CD4-positive, alpha-beta T cell treated with Interferon gamma for 1 hour (primary cell): ENCODE data around the gene KRT73.

Experiments
- DNase-seq: peaks from one replicate; pipeline ENCODE4 v3.0.0-alpha.2; 2020

The KRT73 gene

DNA sequence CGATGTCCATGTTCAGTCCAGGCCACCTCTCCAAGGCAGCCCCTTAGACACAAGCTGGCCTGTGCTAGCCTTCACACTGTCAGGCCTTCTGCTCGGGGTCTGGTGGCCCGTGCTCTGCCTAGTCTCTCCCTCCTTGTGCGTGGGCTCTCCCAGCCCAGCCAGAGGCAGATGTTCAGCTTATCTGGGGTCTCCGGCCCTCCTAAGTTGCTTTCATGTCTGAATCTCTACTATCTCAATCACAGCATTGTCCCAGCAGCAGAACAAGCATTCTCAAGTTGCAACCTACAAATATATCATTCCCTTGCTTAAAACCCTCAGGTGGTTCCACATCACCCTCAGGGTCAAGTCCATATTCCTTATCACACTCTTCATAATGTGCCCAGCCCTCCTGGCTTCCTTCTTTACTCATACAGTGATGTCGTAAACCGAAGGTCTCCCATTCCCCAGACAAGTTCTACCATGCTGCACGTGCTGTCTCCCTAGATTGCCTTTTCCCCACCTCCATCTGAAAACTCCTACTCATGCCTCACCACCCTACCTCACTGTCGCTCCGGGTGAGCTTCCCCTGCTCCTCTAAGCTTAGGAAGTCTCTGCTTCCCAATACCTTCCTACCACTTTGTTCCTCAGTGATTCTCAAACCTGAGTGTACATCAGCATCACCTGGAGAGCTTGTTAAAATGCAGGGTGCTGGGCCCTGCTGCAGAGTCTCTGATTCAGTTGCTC is 1.5 kb downstream of the KRT73 start:
- no peak for DNase-seq

DNA sequence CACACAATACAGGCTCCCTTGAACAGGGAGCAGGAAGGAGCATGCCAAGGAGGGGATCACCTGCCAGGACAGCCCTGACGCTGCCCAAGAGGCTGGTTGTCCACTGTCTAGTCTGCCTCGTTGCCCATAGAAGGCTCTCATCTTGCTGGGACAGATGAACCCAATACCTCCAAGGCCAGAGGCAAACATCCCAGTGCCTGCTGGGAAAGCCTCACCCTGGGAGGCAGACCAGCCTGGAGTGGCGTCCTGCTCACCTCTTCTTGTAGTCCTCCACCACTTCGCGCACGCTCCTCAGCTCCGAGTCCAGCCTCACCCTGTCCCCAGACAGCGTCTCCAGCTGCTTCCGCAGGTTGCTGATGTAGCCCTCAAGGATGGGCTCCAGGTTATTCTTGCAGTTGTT is 2.4 kb downstream of the KRT73 start:
- DNase-seq, result no peak

GRCh38 chr12:52615208-52615868 is 3.0 kb downstream of the KRT73 start:
- DNase-seq, result no peak

GRCh38 chr12:52614381-52615207 is 3.8 kb downstream of the KRT73 start:
- no peak for DNase-seq

DNA sequence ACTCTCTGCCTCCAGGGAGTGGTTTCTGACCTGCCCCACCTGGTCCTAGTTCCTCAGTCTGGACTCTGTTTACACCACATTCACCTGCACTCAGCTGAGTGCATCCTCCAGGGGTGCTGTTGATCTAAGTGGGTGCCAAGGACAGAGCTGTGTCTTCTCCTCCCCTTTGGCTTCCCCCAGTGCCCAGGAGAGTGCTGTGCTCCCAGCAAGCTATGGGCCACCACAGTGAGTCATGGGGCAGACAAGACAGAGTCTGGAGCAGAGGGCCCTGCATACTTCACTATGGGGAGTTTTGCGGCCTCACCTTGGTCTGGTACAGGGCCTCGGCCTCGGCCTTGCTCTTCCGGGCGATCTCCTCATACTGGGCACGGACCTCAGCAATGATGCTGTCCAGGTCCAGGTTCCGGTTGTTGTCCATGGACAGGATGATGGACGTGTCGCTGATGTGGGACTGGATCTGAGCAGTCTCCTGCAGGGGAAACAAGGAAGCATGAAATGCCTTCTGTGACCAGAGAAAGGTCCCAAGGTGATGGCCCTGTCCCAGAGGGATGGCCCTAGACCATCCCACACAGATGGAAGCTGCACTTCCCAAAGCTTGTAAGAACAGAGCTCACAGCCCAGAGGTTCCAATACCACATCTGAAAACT is 4.9 kb downstream of the KRT73 start:
- DNase-seq, result no peak

DNA sequence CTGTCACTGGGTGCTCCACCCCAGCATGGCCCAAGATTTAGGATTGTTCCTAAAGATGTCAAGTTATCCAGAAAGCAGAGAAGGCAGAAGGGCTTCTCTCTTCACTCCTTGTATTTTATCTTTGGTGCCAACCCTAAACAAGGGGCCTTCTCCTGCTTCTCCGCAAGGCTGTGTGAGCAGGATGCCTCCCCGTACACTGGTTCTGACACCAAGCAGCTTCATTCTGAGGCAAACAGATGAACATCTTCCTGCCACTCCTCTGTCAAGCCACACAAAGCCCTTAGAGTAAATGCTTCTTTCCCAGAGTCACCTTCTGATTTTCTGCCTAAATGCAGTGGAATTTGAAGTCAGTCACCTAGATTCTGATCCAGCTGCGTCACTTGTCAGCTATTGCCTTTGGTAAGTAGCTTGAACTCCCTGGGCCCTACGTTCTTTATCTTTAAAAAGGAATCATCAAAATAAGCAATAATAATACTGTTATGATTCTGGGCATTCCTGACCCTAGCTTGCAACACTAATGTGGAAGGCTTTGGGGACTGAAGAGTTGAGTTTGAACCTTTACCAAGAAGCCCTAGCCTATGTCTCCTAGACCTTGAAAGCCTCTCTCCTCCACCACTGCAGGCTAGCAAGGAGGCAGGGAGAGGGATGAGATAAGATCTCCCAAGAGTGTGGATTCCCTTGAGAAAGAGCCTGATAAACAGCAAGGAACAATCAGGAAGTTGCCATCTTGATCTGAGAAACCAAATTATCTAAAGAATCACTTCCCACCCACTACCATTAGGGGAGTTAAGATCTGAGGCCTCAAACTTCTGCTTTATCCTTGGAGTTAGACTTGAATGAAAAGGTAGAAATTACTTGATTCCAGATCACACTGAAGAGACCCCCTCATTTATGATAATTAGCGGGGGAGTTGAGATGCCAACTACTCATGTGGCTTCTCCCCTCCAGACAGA is 5.7 kb downstream of the KRT73 start:
- DNase-seq, result no peak

DNA sequence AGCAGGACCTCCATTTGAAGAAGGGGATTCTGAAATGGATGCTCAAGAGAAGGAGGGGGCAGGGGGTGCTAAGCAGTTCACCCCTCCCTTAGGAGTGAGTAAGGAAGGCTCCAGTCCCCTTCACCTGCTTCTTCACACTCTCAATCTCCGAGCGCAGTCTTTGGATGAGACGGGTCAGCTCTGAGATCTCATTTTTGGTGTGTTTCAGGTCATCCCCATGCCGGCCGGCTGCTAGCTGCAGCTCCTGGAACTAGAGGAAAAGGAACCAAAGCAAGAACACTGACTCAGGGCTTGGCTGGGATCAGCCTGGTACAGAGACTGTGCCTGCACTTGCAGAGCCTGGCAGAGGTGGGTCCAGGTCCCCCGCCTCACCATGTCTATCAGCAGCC is 7.3 kb downstream of the KRT73 start:
- no peak for DNase-seq

DNA sequence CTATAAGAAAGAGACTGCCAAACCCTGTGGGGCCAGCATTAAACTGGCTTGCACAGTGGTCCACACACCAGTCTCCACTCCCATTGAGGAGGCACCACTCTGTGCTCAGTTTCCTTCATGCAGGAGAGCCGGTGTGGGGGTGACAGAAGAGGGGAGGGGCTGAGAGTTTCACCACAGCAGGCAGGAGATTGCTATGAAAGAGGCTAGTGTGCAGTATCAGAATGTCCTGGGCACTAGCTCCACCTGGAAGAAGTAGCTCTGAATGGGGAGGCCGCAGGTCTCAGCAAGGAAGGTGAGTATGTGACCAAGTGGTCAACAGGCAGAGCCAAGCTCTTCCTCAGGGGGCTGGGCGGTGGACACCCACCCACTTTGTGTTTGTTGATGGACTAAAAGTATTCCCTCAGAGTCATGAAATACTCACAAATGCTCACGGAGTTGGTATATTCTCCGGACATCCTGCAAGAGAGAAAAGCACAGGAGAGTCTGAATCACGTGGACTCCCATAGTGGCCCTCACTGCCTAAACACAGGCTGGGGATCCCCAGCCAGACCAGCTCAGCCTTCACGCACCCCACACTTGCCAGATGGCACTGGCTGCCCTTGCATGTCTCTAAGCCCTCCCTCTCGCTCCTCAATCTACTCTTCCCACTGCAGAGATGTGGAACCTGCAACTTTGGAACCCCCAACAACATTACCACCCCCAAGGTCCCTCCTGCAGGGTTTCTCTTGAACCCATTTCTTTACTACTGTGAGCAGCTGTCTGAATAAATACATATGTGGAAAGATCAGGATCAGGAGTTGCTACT is 9.3 kb downstream of the KRT73 start:
- DNase-seq, result no peak

DNA sequence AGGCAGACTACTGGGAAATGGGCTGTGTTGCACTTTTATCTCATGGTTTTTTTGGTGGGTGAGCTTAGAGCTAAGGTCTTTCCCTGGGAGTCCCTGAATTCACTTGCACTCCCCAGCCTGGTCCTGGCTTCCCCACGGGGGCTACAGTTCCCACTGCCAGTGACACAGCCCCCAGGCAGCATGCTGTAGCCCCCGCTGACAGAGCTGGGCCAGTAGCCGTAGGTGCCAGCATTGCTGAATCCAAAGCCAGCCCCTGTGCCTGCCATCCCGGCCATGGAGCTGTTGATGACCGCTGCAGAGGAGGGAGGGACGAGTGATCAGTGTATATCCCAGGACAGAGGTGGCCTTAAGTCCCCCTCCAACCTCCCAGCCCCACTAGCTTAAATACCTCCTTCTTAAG is 10.2 kb downstream of the KRT73 start:
- no peak for DNase-seq

DNA sequence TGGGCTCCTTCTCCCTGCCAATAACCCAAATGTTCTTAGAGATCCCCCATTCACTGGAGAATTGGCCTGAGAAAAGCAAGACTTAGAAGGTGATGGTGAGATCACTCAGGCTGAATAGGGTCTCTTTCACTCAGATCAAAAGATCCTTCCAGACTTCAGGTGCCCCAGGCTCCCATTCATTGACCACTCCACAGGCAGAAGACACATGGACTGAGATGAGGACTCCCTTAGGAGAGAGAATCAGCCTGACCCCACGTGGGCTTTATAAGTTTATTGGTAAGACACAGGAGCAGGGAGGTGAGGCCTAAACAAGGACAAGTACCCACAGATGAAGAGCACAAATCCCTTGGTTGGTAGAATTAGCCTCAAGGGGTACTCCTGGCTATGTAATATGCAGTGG is 11.0 kb downstream of the KRT73 start:
- DNase-seq, result no peak

DNA sequence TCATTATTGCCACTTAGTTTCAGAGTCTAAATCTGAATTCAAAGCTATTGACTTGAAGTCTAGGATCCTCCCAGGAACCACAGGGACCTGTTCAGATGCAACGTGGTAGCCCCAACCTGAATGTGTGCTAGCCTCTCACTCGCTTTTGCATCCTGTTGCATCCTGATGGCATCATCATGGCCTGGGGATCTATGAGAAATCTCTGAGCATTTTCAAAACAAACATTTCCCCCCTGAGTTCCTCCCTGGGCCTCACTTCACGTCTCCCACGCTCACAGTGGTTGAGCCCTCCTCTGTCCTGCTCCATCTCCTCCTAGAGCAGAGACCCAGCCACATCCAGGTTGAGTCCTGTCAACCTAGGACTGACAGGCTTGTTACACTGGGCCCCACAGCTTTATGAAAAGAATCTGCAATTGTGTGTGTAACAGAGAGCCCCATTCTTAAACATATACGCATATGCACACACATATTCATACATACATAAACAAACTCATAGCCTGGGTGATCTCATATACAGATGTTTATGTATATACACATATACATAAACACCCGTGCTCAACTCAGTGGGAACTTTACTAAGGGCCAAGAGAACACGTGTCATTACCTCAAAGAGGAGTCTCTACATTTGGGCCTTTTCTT is 11.7 kb downstream of the KRT73 start:
- no peak for DNase-seq

DNA sequence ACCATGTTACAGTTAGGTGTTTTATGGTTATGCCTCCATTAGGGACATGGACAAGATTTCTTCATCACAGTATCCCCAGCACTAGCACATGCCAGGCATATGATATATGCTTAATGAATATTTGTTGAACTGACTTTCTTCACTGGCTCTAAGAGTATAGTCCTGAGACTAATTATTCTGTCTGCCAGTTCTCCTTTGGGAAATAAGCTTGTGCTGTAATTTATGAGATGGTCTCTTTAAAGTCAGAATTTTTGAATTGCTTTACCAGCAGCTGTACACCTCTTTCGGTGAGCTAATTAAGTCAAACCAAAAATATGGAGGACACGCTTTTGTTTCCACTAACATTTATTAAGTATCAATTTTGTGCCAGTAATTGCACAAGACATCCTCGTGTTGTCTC is 12.3 kb downstream of the KRT73 start:
- DNase-seq, result no peak

DNA sequence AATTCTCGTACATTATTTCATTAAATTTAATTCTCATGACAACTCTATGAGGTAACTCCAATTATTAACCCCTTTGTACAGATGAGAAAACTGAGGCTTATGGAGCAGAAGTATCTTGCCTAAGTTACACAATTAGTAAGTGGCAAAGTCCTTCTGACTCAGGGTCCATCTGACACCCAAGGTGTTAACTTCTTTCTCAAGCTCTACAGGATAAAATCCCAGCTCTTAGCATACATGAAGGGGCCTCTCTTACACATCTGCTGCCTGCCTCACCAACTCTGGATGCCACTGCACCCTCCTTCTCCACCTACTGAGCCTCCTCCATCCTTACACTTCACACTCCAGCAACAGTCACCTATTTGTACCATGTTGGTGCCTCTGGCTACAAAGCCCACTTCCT is 12.8 kb downstream of the KRT73 start:
- DNase-seq, result no peak

GRCh38 chr12:52604859-52605258 is 13.5 kb downstream of the KRT73 start:
- DNase-seq, result no peak

GRCh38 chr12:52603314-52603713 is 15.0 kb downstream of the KRT73 start:
- peak; percentile 33 for DNase-seq

- no peak for DNase-seq
Measured at GRCh38 chr12:52602552-52602951, 15.8 kb downstream of the KRT73 start.

GRCh38 chr12:52601671-52602070 is 16.7 kb downstream of the KRT73 start:
- DNase-seq, result no peak

DNA sequence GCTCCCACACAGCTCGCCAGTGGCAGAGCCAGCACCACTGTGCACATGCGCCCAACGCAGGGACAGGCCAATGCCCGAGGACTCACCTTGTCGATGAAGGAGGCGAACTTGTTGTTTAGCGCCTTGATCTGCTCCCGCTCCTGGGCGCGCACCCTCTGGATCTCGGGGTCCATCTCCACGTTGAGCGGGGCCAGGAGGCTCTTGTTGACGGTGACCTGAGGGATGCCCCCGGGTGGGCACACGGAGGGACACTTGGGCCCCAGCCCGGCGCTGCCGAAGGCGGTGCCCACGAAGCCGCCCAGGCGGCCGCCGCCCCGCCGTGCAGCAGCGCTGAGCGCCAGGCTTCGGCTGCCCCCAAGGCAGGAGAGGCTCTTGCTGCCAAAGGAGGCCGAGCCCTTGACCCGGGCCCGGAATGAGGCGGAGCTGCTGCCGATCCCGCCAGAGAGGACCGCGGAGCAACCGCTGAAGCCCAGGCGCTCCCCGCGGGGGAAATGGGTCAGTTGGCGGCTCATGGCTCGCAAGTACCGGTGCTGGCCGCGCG is 17.3 kb downstream of the KRT73 start, which contains the start of gene KRT72:
TSS of gene KRT72 (minus strand) at position 523 of the 541 bp plus-strand sequence. CDS start at position 512, 11 bp downstream.
- DNase-seq, result no peak

GRCh38 chr12:52600475-52600874 is 17.9 kb downstream of the KRT73 start:
- no peak for DNase-seq

- no peak for DNase-seq
Measured at GRCh38 chr12:52600071-52600470, 18.3 kb downstream of the KRT73 start.
